Activated T-helper 1 cell treated with anti-CD3 and anti-CD28 coated beads, Interleukin-2, amount 50 U/mL, for 16 hours (primary cell): ENCODE measurements around the gene ANKMY1.

Source experiments
- DNase-seq, 2 donors: peaks; one replicate each; pipeline ENCODE4 v3.0.0-alpha.2; 2020; ENCODE audit warnings: low read depth in 1 of 2, low spot score in 1 of 2

Gene ANKMY1

GRCh38 chr2:240480834-240481623 lies 76.8 kb downstream of the ANKMY1 start:
- peak in 1 of 2 donors; percentile 3 for DNase-seq

GRCh38 chr2:240479111-240479501 lies 78.7 kb downstream of the ANKMY1 start:
- no peak for DNase-seq

- DNase-seq, result no peak
Measured at GRCh38 chr2:240478346-240479110, 79.3 kb downstream of the ANKMY1 start.

- DNase-seq, result no peak
Measured at GRCh38 chr2:240477916-240478315, 79.9 kb downstream of the ANKMY1 start.

GRCh38 chr2:240473211-240473610 lies 84.6 kb downstream of the ANKMY1 start:
- no peak for DNase-seq

GRCh38 chr2:240472078-240472790 lies 85.6 kb downstream of the ANKMY1 start:
- peak in 1 of 2 donors; percentile 2 for DNase-seq

DNA sequence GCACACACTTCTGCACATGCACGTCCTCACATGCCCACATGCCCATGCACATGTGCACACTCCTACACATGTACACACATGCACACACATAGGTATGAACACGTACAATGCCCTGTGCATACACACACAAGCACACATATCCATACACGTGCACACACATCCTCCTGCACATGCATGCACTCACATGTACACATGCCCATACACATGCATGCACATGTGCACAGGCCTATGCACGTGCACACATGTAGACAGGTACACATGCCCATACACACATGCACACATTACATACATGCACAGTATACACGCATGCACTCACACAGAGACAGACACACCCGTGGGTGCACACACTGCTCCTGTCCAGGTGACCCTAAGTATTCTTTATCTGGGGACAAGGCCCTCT lies 88.0 kb downstream of the ANKMY1 start:
- no peak for DNase-seq

DNA sequence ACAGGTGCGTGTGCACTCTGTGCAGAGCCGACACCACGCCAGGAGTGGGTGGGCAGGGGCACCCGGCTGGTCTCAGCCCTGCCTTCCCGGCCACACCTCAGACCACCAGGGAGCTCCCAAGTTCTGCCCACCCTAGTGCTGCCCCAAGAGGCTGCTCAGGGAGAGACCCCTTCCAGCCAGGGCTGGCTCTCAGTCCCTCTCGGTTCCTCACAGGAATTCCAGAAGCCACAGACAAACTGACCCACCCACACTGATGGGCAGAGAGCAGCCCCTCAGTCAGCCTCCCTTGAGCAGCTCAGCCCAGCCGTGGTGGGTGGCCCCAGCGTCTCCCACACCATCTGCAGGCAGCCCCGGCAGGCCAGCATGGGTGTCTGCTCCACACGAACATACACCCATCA lies 88.5 kb downstream of the ANKMY1 start:
- DNase-seq, result peak in 1 of 2 donors; percentile 2

- DNase-seq, result peak in 1 of 2 donors; percentile 2
Measured at GRCh38 chr2:240468303-240469238, 89.2 kb downstream of the ANKMY1 start.

GRCh38 chr2:240467659-240468302 lies 90.0 kb downstream of the ANKMY1 start:
- peak in 1 of 2 donors; percentile 1 for DNase-seq

DNA sequence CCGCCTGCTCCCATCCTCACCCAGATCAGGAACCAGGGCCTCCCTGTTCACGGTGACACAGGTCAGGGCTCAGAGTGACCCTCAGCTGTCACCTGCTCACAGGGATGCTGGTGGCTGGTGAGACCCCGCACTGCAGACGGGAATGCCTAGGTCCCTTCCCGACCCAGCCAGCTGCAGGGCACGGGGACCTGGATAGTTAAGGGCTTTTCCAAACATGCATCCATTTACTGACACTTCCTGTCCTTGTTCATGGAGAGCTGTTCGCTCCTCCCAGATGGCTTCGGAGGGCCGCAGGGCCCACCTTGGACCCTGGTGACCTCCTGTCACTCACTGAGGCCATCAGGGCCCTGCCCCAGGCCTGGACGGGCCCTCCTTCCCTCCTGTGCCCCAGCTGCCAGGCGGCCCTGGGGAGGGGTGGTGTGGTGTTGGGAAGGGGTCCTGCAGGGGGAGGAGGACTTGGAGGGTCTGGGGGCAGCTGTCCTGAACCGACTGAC lies 90.6 kb downstream of the ANKMY1 start:
- DNase-seq, result peak in 1 of 2 donors; percentile 2

DNA sequence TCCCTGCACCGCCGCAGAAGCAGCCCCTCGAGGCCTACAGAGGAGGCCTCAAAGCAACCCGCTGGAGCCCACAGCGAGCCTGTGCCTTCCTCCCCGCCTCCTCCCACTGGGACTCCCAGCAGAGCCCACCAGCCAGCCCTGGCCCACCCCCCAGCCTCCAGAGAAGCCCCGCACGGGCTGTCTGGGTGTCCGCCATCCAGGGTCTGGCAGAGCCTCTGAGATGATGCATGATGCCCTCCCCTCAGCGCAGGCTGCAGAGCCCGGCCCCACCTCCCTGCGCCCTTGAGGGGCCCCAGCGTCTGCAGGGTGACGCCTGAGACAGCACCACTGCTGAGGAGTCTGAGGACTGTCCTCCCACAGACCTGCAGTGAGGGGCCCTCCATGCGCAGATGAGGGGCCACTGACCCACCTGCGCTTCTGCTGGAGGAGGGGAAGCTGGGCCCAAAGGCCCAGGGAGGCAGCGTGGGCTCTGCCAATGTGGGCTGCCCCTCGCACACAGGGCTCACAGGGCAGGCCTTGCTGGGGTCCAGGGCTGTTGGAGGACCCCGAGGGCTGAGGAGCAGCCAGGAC lies 91.1 kb downstream of the ANKMY1 start:
- DNase-seq, result no peak

GRCh38 chr2:240465765-240466578 lies 91.8 kb downstream of the ANKMY1 start:
- DNase-seq, result peak in 1 of 2 donors; percentile 1

DNA sequence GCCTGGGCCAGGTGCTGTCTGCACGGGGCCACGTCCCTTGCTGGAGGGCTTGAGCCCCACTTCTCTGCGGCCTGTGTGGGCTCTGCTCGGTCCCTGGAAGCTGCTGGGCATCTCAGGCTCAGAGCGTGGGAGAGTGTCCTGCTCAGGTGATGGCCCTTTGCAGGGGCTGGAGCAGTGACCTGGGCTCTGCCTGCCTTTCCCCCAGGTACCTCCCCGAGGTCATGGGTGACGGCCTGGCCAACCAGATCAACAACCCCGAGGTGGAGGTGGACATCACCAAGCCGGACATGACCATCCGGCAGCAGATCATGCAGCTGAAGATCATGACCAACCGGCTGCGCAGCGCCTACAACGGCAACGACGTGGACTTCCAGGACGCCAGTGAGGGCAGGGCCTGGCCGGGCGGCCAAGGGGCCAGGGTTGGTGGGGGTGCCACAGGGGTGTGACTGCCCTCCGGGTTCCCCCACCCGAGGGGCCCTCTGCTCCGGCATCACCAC lies 92.5 kb downstream of the ANKMY1 start:
- DNase-seq, result no peak

- peak in 1 of 2 donors; percentile 1 for DNase-seq
Measured at GRCh38 chr2:240464514-240465241, 93.1 kb downstream of the ANKMY1 start.

- peak in 1 of 2 donors; percentile 2 for DNase-seq
Measured at GRCh38 chr2:240463866-240464481, 93.8 kb downstream of the ANKMY1 start.

- DNase-seq, result no peak
Measured at GRCh38 chr2:240463274-240463865, 94.4 kb downstream of the ANKMY1 start.
